Retinal pigment epithelial cell (primary cell): ENCODE data around the gene INAFM2.

Experiments used
- DNase-seq: peaks from one replicate; pipeline ENCODE4 v3.0.0-alpha.2; 2010; ENCODE audit warnings: low read depth
- H3K4me3 ChIP-seq: 2 replicates; pipeline ENCODE4 v1.5.1; 2011; ENCODE audit warnings: mild to moderate bottlenecking, low read length, control low read depth, moderate library complexity
- TF ChIP-seq, protein P1 (sequence below): conservative IDR thresholded peaks from 2 replicates; pipeline ENCODE4 v1.5.1; 2011; ENCODE audit warnings: low read depth, low read length, control low read depth, inconsistent platforms

Gene INAFM2

DNA sequence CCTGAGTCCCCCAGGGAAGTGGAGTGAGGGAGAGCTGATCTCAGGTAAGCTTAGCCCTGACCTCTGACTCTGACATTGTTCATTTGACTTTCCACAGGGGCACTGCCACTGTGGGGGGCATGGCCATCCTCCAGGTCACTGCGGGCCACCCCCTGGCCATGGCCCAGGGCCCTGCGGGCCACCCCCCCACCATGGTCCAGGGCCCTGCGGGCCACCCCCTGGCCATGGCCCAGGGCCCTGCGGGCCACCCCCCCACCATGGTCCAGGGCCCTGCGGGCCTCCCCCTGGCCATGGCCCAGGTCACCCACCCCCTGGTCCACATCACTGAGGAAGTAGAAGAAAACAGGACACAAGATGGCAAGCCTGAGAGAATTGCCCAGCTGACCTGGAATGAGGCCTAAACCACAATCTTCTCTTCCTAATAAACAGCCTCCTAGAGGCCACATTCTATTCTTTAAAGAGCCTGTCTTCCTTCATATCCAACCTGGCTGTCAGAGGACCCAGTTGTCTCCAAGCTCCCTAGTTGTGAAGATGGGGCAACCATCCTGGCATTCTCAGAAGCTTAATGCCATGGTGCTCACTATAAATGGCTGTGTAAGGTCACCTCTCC lies 32.6 kb downstream of the INAFM2 start:
- DNase-seq = no peak
- H3K4me3 ChIP-seq = no peak overlapping the region
- TF ChIP-seq, protein P1, sequence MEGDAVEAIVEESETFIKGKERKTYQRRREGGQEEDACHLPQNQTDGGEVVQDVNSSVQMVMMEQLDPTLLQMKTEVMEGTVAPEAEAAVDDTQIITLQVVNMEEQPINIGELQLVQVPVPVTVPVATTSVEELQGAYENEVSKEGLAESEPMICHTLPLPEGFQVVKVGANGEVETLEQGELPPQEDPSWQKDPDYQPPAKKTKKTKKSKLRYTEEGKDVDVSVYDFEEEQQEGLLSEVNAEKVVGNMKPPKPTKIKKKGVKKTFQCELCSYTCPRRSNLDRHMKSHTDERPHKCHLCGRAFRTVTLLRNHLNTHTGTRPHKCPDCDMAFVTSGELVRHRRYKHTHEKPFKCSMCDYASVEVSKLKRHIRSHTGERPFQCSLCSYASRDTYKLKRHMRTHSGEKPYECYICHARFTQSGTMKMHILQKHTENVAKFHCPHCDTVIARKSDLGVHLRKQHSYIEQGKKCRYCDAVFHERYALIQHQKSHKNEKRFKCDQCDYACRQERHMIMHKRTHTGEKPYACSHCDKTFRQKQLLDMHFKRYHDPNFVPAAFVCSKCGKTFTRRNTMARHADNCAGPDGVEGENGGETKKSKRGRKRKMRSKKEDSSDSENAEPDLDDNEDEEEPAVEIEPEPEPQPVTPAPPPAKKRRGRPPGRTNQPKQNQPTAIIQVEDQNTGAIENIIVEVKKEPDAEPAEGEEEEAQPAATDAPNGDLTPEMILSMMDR = no peak

DNA sequence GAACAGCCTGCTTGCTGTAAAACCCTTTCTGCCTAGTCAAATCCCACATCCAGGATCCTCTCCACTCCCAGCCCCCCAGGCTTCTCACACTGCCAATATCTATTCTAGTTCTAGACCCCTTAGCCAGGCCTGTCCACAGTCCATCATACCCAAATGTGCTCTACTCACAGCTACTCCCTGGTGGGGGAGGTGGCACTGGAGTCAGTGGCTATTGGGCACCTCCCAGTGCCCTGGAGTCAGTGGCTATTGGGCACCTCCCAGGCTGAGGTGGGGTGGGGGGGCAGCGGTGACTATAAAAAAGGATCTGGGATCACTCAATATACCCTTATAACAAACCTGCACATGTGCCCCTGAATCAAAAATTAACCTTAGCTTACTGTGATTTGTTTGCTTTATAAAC lies 33.8 kb downstream of the INAFM2 start:
- DNase-seq = no peak
- no peak overlapping the region for H3K4me3 ChIP-seq
- TF ChIP-seq, protein P1 = no peak

DNA sequence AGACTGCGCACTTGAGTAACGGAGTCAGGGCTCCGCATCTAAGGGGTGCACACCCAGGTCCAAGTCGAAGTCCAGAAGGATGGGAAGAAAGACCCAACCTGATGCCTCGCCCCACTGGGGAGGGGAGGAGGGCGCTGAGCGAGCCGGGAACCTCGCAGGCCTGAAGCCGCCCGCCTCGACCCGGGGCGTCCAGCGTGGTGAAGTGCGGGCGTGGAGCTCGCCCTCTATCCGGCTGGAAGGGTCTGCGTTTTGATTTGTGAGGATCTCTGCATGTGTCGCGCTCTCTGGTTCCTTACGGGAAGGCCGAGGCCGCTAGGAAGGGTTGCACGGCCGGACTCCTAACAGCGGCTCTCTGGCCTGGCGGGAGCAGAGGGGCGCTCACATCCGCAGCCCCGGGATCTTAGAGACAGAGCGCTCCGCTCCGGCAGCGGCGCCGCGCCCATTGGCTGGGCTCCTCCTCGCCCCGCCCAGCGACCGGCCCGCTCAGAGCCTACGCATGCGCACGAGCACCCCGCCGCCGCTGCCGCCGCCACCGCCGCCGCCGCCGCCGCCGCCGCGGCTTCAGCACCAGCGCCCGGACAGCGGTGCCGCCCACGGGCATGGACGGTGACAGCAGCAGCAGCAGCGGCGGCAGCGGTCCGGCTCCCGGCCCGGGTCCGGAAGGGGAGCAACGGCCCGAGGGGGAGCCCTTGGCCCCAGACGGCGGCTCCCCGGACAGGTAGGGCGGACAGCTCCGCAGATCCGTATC lies 34.4 kb downstream of the INAFM2 start, which contains the start of gene DISP2:
DISP2 (plus strand) TSS at position 497 of the 748 bp plus-strand sequence; CDS start at position 600, 103 bp downstream.
- no peak for DNase-seq

DNA sequence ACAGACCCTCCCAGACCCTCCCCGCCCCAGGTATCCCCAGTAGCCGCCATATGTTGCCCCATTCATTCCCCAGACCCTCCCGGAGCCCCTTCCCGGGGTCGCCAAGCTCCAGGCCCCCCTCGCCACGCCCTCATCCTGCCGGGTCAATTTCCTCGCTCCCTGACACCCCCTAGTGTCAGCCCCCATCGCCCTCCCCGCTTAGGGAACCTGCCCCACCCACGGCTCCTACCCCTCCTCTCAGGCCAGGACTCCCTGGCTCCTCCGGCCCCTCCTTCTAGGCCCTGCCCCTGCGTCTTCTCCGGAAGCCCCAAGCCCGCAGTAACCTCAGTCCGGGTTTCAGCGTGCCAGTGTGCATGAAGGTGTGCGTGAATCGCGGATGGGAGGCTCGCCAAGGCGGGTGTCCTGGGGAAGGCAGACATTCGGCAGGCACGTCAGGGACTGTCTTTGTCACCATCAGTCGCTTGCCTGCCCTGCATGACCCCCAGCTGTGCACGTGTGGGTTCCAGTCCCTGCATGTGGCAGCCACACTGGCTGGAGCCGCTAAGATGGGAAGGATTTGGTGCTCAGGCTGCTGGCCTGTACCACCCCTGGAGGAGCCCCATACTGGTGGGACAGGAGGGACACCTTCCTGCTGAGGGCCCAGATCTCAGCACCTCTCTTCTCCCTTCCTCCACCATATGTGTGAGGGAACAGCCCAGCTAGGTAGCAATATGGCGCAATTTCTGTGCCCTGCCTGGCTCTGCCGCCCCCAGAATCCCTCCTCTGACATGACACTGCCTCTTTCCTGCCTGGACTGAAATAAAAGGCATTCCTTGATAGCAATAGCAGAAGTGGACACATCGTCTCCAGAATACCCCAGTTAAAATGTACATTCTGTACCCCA lies 35.2 kb downstream of the INAFM2 start:
- TF ChIP-seq, protein P1 = no peak
- no peak for DNase-seq
- H3K4me3 ChIP-seq = peak overlapping the region; percentile 54

More for the DNA sequence above, 34.4 kb downstream of the INAFM2 start, which contains the start of gene DISP2:
- peak within 1 kb of the TSS; percentile 54 for H3K4me3 ChIP-seq
- TF ChIP-seq, protein P1 = no peak

DNA sequence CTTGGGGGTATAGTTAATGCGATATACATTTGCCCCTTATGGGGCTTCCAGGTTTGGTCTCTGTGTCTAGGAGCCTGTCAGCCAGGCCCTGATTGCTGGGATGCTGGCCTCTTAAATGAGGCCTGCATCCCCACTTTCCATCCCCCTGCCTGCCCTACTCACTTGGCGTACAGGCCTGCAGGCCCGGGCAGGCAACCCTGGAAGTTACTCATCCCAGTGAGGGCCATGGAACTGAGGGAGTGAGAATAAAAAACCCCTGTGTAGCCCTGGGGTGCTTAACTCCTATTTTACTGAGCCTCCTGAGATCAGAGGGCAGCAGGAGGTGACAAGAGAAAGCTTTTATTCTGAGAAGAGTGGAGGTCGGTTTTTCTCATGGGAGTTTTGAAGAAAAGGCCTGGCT lies 36.5 kb downstream of the INAFM2 start:
- TF ChIP-seq, protein P1 = no peak

DNA sequence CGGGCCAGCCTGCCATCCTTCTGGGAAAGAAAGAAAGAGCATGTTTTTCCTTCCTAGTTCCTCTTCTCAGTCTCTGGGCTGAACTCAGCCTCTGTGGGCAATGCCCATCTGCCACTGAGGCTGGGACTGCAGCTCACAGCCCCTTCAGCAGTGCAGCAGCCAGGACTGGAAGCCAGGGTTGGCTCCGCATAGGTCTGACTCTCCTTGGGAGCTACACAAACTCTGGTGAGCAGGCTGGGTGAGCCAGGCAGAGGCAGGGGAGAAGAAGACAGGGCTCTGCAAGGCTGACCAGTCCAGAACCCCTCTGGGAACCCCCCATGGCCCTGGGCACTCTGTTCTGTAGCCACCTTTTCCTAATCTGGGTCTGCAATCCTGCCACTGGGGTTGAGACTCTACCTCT lies 38.1 kb downstream of the INAFM2 start:
- DNase-seq = no peak
- TF ChIP-seq, protein P1 = no peak

More for the DNA sequence above, 36.5 kb downstream of the INAFM2 start:
- H3K4me3 ChIP-seq = no peak overlapping the region
- no peak for DNase-seq

More for the DNA sequence above, 38.1 kb downstream of the INAFM2 start:
- no peak overlapping the region for H3K4me3 ChIP-seq
